Psoas muscle (tissue), 8 donors: ENCODE measurements around the gene YOD1. TPM values are rescaled to one million over a fixed set of nuclear protein-coding genes. Genes with fewer than 3 reads are reported as not detected.

Source experiments
- ATAC-seq, 4 donors: fragments of 200-7000 bp; cut with Tn5 transposase; one replicate each; pipeline ENCODE4 v1.9.1; 2020; ENCODE audit warnings: moderate library complexity in 3 of 4, mild to moderate bottlenecking in 2 of 4
- DNase-seq, 2 donors: peaks; one replicate each; pipeline ENCODE4 v3.0.0-alpha.2; 2020
- H3K27ac ChIP-seq: fragments of 200-600 bp; one replicate; pipeline ENCODE4 v1.8.0; 2022
- H3K27me3 ChIP-seq, 3 donors: fragments of 200-600 bp in 1 of 3; one replicate each; pipeline versions ENCODE4 v1.6.1 to v1.8.0; 2013 to 2022; ENCODE audit warnings: low read length in 2 of 3, mild to moderate bottlenecking in 2 of 3, moderate library complexity in 1 of 3; ENCODE audit not compliant: insufficient read depth in 3 of 3
- H3K36me3 ChIP-seq, 2 donors: fragments of 200-600 bp in 1 of 2; one replicate each; pipeline versions ENCODE4 v1.6.1 to v1.8.0; 2013 to 2022; ENCODE audit warnings: low read depth in 1 of 2, mild to moderate bottlenecking in 1 of 2, moderate library complexity in 1 of 2; ENCODE audit not compliant: insufficient read depth in 1 of 2
- H3K4me1 ChIP-seq: fragments of 200-600 bp; one replicate; pipeline ENCODE4 v1.8.0; 2022
- H3K4me3 ChIP-seq: fragments of 200-600 bp; one replicate; pipeline ENCODE4 v1.8.0; 2022; ENCODE audit warnings: mild to moderate bottlenecking
- H3K9me3 ChIP-seq: fragments of 200-600 bp; one replicate; pipeline ENCODE4 v1.8.0; 2022
- CTCF ChIP-seq: fragments of 200-600 bp; IDR thresholded peaks from one replicate; pipeline ENCODE4 v1.8.0; 2022; ENCODE audit warnings: antibody characterized with exemption
- WGBS, 3 donors: extraction: QIAGEN DNeasy Blood & Tissue Kit; methylation state at CpG; one replicate each; pipeline versions ENCODE4 v1.1.6 to v1.1.7; 2013; 5-methylcytosine and 5-hydroxymethylcytosine counted together
- intact Hi-C, 2 donors: fragments of 100-400 bp; cut with DNase I; formaldehyde crosslinking; loops; one replicate each; pipeline versions ENCODE4 v1.11.0 to v1.14.2; 2022
- polyA plus RNA-seq, 3 donors: library from polyadenylated mRNA; stranded (reverse); fragments of 200-250 nt; gene quantifications; one replicate each; pipeline ENCODE4 v1.2.3, GENCODE V29; 2013
- total RNA-seq, 4 donors: library from RNA; stranded (reverse); fragmentation: NEBNext Ultra II Directional in 2 of 4; extraction: Animal tissue kit (Norgen Biotek cat#: 25700) in 2 of 4; gene quantifications; one replicate each; pipeline versions ENCODE4 v1.2.1 to v1.2.4, GENCODE V29; 2021 to 2023
- donor health status: healthy with polysubstance abuse.
- donor health status: DM: no; HTN: no; CAD: no; lungs with moderate emphysema.
- donor health status: Bipolar disorder and iron deficiency.
- donor health status: healthy.
- donor health status: DM: yes; HTN: yes; CAD: no.
- donor health status: DM: no; HTN: no; CAD: no.
- donor health status: DM: no; HTN: no; CAD: no.
- donor health status: DM: yes; HTN: yes; CAD: no.

Gene YOD1
- total and polyA plus RNA-seq, 7 donors: 3.9 to 7.0 (median 5.5) TPM

GRCh38 chr1:207035877-207036551 lies 15.0 kb downstream of the YOD1 start:
- no peak overlapping the region for H3K27ac ChIP-seq
- H3K4me1 ChIP-seq: no peaks in the 10 kb centered on the region
- no peaks in the 10 kb centered on the region for H3K36me3 ChIP-seq
- TF ChIP-seq CTCF: no peak
- WGBS, 3 donors: 76 to 87% (median 83%) methylated on average over 4 of the region's 4 CpGs
- peaks cover 0 to 2% (median 0%) of the 10 kb centered on the region in 3 donors for H3K27me3 ChIP-seq
- no peak overlapping the region for H3K4me3 ChIP-seq
- ATAC-seq (no peak), DNase-seq (no peak)
- H3K9me3 ChIP-seq: no peaks in the 10 kb centered on the region
- intact Hi-C loops: no loop called here

GRCh38 chr1:207034998-207035397 lies 16.0 kb downstream of the YOD1 start:
- Histone ChIP-seq H3K27ac (no peak overlapping the region), H3K9me3 (no peaks in the 10 kb centered on the region), H3K36me3 (no peaks in the 10 kb centered on the region), H3K4me3 (no peak overlapping the region), H3K27me3 (peaks cover 0 to 2% (median 0%) of the 10 kb centered on the region in 3 donors), H3K4me1 (no peaks in the 10 kb centered on the region)
- DNase-seq (no peak), ATAC-seq (peak in 1 of 4 donors; percentile 36)
- intact Hi-C loops: no loop called here
- TF ChIP-seq CTCF: no peak

GRCh38 chr1:207034208-207034607 lies 16.8 kb downstream of the YOD1 start:
- H3K27ac ChIP-seq: no peak overlapping the region
- ATAC-seq: no peak

GRCh38 chr1:207033302-207033701 lies 17.7 kb downstream of the YOD1 start:
- H3K4me1 ChIP-seq: no peaks in the 10 kb centered on the region
- WGBS, 3 donors: 56 to 78% (median 63%) methylated on average over 2 of the region's 2 CpGs
- no peaks in the 10 kb centered on the region for H3K9me3 ChIP-seq
- no peak for DNase-seq
- intact Hi-C loops: no loop called here
- ATAC-seq: no peak
- peaks cover 0 to 2% (median 0%) of the 10 kb centered on the region in 3 donors for H3K27me3 ChIP-seq
- no peak overlapping the region for H3K27ac ChIP-seq
- no peak for TF ChIP-seq CTCF
- no peak overlapping the region for H3K4me3 ChIP-seq
- H3K36me3 ChIP-seq: no peaks in the 10 kb centered on the region

More at GRCh38 chr1:207034208-207034607, 16.8 kb downstream of the YOD1 start:
- TF ChIP-seq CTCF: no peak
- intact Hi-C loops: no loop called here
- no peak for DNase-seq
- Histone ChIP-seq H3K4me1 (no peaks in the 10 kb centered on the region), H3K9me3 (no peaks in the 10 kb centered on the region), H3K36me3 (no peaks in the 10 kb centered on the region), H3K4me3 (no peak overlapping the region), H3K27me3 (peaks cover 0 to 2% (median 0%) of the 10 kb centered on the region in 3 donors)
- 60 to 77% (median 75%) methylated on average over 1 of the region's 1 CpG for WGBS, 3 donors

- Histone ChIP-seq H3K27me3 (peaks cover 0 to 2% (median 0%) of the 10 kb centered on the region in 3 donors), H3K36me3 (no peaks in the 10 kb centered on the region), H3K9me3 (no peaks in the 10 kb centered on the region), H3K4me1 (no peaks in the 10 kb centered on the region), H3K27ac (no peak within 1 kb of the TSS), H3K4me3 (no peak within 1 kb of the TSS)
- TF ChIP-seq CTCF: no peak
- DNase-seq: no peak
- intact Hi-C loops: no loop called here
- WGBS, 3 donors: 10 to 29% (median 21%) methylated on average over 1 of the region's 1 CpG
- peak in 1 of 4 donors; percentile 32 for ATAC-seq
Measured at GRCh38 chr1:207032528-207033017, 18.4 kb downstream of the YOD1 start, which contains the start of gene C1orf116. Gene C1orf116, minus strand, starts transcription at chr1:207032756. Its CDS starts 5,158 bp downstream, at chr1:207027598.
